Measurements from ENCODE around the gene COPZ2.
A peak's percentile ranks its signal among the peaks of the same experiment; 100 is the strongest.

COPZ2 gene

GRCh38 chr17:47982645-47983390, 54.8 kb downstream of the COPZ2 start:
- no peak for DNase-seq

GRCh38 chr17:47982091-47982617, 55.4 kb downstream of the COPZ2 start:
- no peak for DNase-seq

DNA sequence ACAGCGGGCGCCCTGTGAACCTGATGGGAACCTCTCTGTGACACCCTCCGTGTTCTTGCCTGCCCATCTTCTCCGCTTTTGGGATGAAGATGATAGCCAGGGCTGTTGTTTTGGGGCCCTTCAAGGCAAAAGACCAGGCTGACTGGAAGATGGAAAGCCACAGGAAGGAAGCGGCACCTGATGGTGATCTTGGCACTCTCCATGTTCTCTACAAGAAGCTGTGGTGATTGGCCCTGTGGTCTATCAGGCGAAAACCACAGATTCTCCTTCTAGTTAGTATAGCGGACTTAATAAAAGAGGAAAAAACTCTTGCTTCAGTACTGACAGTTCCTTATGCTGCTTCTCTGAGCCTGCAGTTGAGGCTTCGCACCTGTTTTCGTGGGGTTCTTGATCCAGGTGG, 56.1 kb downstream of the COPZ2 start:
- DNase-seq = no peak

DNA sequence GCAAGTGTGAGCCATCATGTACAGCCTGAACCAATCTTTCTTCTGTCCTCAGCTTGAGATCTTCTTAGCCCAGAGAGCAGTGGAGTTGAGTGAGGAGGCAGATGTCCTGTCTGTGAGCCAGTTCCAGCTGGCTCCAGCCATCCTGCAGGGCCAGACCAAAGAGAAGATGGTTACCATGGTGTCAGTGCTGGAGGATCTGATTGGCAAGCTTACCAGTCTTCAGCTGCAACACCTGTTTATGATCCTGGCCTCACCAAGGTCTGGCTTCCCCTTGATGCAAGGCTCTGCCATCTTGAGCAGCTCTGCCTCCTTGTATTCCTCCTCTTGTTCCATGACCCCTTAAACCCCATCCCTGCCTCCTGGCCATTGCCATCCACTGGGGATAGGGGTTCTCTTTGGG, 57.1 kb downstream of the COPZ2 start:
- DNase-seq = no peak

GRCh38 chr17:47978324-47978723, 59.3 kb downstream of the COPZ2 start:
- peak; percentile 81 for DNase-seq

Data from retina (tissue), 1 donor.